ENCODE results near the gene NDUFAF2.

The NDUFAF2 gene

GRCh38 chr5:61162010-61162831, 217.2 kb downstream of the NDUFAF2 start, which contains the start of gene SMIM15:
Gene SMIM15 (minus strand): TSS chr5:61162468. CDS start chr5:61160171, 2,297 bp downstream.
- H3K36me3 ChIP-seq (replicated peaks; ENCODE audit: low read depth, low read length), result peaks cover 30% of the 10 kb centered on the region
- no peaks in the 10 kb centered on the region for H4K20me1 ChIP-seq (ENCODE audit: insufficient read depth, low read length)
- TF ChIP-seq EZH2phosphoT487 (IDR thresholded peaks at IDR 0.05; ENCODE audit: low read depth) (no peak), CTCF (IDR thresholded peaks at IDR 0.05; ENCODE audit: low read depth, low read length) (no peak)
- H3K79me2 ChIP-seq (ENCODE audit: low read length), result peaks cover 55% of the 10 kb centered on the region
- no peaks in the 10 kb centered on the region for H3K27me3 ChIP-seq (ENCODE audit: low read depth, low read length)
- no peaks in the 10 kb centered on the region for H3K9me3 ChIP-seq (ENCODE audit: insufficient read depth, low read length)
- H2AFZ ChIP-seq (ENCODE audit: low read depth, low read length), result peak within 1 kb of the TSS; percentile 90
- peak within 1 kb of the TSS; percentile 88 for H3K4me2 ChIP-seq (ENCODE audit: low read length)
- peaks cover 15% of the 10 kb centered on the region for H3K4me1 ChIP-seq (ENCODE audit: low read length)
- peak within 1 kb of the TSS; percentile 95 for H3K4me3 ChIP-seq (ENCODE audit: low read length)
- H3K27ac ChIP-seq (ENCODE audit: low read length), result peak within 1 kb of the TSS; percentile 74
- peak within 1 kb of the TSS; percentile 100 for H3K9ac ChIP-seq (ENCODE audit: low read length)

- peak overlapping the region; percentile 81 for H3K4me2 ChIP-seq (ENCODE audit: low read length)
- H3K27me3 ChIP-seq (ENCODE audit: low read depth, low read length), result no peaks in the 10 kb centered on the region
- H3K4me1 ChIP-seq (ENCODE audit: low read length), result peaks cover 15% of the 10 kb centered on the region
- peak overlapping the region; percentile 100 for H3K9ac ChIP-seq (ENCODE audit: low read length)
- H3K79me2 ChIP-seq (ENCODE audit: low read length), result peaks cover 53% of the 10 kb centered on the region
- H3K9me3 ChIP-seq (ENCODE audit: insufficient read depth, low read length), result no peaks in the 10 kb centered on the region
- H2AFZ ChIP-seq (ENCODE audit: low read depth, low read length), result peak overlapping the region; percentile 71
- H4K20me1 ChIP-seq (ENCODE audit: insufficient read depth, low read length), result no peaks in the 10 kb centered on the region
- peak overlapping the region; percentile 95 for H3K4me3 ChIP-seq (ENCODE audit: low read length)
- peak overlapping the region; percentile 74 for H3K27ac ChIP-seq (ENCODE audit: low read length)
- TF ChIP-seq EZH2phosphoT487 (IDR thresholded peaks at IDR 0.05; ENCODE audit: low read depth), result no peak
- TF ChIP-seq CTCF (IDR thresholded peaks at IDR 0.05; ENCODE audit: low read depth, low read length), result no peak
- H3K36me3 ChIP-seq (replicated peaks; ENCODE audit: low read depth, low read length), result peaks cover 27% of the 10 kb centered on the region
Measured at GRCh38 chr5:61162832-61163567, 218.0 kb downstream of the NDUFAF2 start.

- Histone ChIP-seq H3K36me3 (replicated peaks; ENCODE audit: low read depth, low read length) (peaks cover 19% of the 10 kb centered on the region), H3K27me3 (ENCODE audit: low read depth, low read length) (no peaks in the 10 kb centered on the region), H4K20me1 (ENCODE audit: insufficient read depth, low read length) (no peaks in the 10 kb centered on the region), H2AFZ (ENCODE audit: low read depth, low read length) (no peak overlapping the region), H3K4me1 (ENCODE audit: low read length) (peaks cover 15% of the 10 kb centered on the region), H3K4me2 (ENCODE audit: low read length) (peak overlapping the region; percentile 81), H3K9me3 (ENCODE audit: insufficient read depth, low read length) (no peaks in the 10 kb centered on the region), H3K27ac (ENCODE audit: low read length) (no peak overlapping the region), H3K79me2 (ENCODE audit: low read length) (peaks cover 51% of the 10 kb centered on the region), H3K4me3 (ENCODE audit: low read length) (peak overlapping the region; percentile 95; the same call in 1 of the 2 replicates), H3K9ac (ENCODE audit: low read length) (no peak overlapping the region)
- TF ChIP-seq CTCF (IDR thresholded peaks at IDR 0.05; ENCODE audit: low read depth, low read length) (no peak), EZH2phosphoT487 (IDR thresholded peaks at IDR 0.05; ENCODE audit: low read depth) (no peak)
Measured at GRCh38 chr5:61163905-61164304, 218.9 kb downstream of the NDUFAF2 start.

- H3K4me2 ChIP-seq (ENCODE audit: low read length), result no peak overlapping the region
- no peak overlapping the region for H3K9ac ChIP-seq (ENCODE audit: low read length)
- no peaks in the 10 kb centered on the region for H3K36me3 ChIP-seq (replicated peaks; ENCODE audit: low read depth, low read length)
- H3K27ac ChIP-seq (ENCODE audit: low read length), result no peak overlapping the region
- H3K79me2 ChIP-seq (ENCODE audit: low read length), result peaks cover 19% of the 10 kb centered on the region
- no peaks in the 10 kb centered on the region for H3K27me3 ChIP-seq (ENCODE audit: low read depth, low read length)
- H3K4me3 ChIP-seq (ENCODE audit: low read length), result no peak overlapping the region
- H4K20me1 ChIP-seq (ENCODE audit: insufficient read depth, low read length), result no peaks in the 10 kb centered on the region
- H2AFZ ChIP-seq (ENCODE audit: low read depth, low read length), result no peak overlapping the region
- peaks cover 9% of the 10 kb centered on the region for H3K4me1 ChIP-seq (ENCODE audit: low read length)
- TF ChIP-seq CTCF (IDR thresholded peaks at IDR 0.05; ENCODE audit: low read depth, low read length), result peak; percentile 64
- no peak for TF ChIP-seq EZH2phosphoT487 (IDR thresholded peaks at IDR 0.05; ENCODE audit: low read depth)
- no peaks in the 10 kb centered on the region for H3K9me3 ChIP-seq (ENCODE audit: insufficient read depth, low read length)
Measured at GRCh38 chr5:61167382-61167781, 222.4 kb downstream of the NDUFAF2 start.
